Measurements from ENCODE around the gene CACNA1B.
"Not testable (repeated sequence)": the region's sequence is repeated elsewhere in the genome, so short reads cannot be mapped to it uniquely, and the experiment has no call there.

CACNA1B gene

DNA sequence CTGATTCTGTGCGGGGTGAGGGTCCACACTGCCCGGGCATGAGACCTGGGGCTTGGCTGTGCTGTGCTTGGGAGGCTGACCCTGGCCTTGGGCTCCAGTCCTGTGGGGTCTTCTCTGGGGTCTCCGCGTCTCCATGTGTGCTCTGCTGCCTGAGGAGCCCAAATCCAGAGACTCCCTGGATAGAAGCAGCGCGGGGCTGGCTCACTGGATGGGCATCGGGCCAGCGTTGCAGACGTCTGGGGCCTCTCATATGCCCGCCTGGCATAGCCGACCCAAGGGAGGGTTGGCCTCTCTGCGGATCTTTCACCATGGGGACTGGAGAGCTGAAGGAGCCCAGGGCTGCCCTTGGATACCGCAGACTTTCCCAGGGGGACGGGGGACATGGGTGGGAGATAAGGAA is 12.4 kb downstream of the CACNA1B start:
- not testable (repeated sequence) for DNase-seq (ENCODE audit: low read depth)

DNA sequence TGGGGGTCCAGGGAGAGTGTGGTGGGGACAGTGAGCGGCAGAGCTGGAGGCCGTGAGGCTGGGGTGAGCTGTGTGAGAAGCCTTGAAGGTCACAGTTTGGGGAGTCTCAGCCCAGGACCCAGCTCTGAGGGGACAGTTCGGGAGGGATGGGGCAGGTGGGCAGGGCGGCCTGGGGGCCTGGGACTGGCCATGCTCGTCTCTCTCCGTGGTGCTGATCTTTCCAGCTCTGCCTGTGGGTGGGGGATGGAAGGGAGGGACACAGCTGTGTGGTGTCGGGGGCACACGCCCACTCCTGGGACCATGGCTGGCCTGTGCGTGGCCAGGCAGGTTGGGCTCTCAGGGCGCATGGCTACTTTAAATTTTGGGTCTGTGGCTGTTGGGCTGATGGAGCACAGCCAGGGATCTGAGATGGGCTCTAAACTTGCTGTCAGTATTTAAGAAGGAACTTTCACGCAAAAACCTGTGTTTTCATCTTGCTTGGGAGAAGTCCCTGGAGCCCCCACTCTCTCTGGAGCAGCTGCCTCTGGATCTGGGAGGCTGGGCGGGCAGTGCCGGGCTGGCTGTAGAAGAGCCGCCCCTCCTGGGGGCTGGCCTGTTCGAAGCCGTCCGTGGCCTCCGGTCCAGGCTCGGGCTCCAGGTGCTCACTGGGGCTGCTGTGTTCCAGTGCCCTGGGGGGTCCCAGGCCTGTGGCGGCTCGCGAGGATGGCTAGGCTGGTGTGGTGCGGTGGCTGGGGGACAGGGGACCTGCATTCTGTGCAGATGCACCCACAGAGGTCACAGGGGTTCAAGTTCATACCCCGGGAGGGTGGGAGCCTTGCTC is 13.4 kb downstream of the CACNA1B start:
- not testable (repeated sequence) for DNase-seq (ENCODE audit: low read depth)

DNA sequence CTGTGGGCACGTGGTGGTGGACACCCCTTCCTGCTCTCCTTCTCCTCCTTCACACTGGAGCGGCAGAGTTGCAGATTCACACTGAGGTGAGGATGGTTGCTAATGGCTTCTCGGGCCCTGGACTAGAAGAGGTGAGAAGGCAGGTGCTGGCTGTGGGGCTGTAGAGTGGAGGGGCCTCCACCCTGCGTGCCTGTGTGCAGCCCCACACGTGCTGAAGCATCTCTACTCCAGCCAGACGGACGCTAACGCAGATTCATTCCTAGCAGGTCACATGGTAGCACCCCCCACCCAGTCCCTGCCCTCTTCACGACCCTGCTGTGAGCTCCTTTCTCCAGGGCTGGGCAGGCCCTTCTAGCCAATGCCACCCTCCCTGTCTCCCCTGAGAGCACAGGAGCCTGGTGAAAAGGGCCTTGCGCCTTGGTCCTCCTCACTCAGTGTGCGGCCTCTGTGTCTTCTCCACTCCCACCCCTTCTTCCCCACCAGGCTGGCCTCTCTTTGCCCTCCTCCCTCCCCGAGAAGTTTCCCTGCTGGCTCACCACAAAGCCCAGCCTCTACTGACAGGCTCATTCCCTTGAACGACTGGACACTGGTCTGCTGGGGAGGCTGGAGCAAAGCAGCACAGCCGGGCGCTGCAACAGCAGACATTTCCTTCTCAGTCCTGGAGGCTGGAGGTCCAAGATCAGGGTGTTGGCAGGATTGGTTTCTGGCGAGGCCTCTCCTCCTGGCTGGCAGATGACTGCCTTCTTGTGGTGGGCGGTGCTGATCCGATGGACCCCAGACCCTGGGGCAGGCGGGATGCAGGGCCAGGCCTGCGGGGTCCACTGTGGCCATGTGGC is 14.2 kb downstream of the CACNA1B start:
- no peak for DNase-seq (ENCODE audit: low read depth)

DNA sequence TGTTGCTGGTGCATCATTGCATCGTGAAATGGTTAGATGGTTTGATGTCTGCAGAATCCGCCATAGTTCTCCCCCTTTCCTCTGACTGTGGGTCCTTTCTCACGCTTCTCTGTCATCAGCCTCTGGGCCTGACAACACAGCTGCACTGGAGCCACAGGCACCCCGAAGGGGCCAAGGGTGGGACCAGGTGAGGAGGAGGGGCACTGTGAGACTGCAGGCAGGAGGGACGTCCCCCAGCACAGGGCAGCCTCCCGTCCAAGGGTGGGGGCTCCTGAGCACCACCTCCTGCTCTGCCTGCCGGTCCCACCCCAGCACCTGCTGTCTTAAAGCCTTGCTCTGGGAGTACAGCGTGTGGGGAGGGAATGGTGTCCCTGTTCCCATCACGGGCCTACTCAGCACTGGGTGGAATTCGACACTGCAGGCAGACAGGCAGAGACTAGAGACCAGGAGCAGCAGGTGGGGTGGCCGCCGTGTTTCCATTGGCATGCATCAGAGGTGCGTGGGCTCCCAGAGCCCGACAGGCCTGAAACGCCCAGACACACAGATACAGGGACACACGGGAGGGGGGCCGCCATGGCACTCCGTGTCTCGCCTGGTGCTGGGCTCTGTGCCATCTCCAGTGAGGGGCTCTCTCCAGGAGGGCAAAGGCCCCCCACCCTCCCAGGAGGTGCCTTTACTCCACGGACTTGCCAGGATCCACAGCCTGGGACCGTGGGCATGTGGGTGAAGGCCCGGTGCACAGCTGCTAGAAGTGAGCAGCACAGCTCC is 15.0 kb downstream of the CACNA1B start:
- DNase-seq (ENCODE audit: low read depth), result no peak

DNA sequence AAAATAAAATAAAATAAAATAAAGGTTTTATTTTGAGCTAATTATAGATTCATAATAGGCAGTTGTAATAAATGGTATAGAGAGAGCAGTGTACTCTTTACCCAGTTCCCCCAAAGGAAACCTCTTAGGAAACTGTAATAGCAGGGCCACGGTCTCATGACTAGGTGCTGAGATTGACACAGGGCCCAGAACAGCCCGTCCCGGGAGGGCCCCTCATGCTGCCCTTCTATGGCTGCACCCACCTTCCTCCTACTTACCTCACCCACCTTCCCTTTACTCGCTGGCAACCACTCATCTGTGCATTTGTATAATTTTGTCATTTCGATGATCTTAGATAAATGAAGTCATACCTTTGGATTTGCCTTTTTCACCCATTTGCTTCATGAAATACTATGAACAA is 16.1 kb downstream of the CACNA1B start:
- no peak for DNase-seq (ENCODE audit: low read depth)

DNA sequence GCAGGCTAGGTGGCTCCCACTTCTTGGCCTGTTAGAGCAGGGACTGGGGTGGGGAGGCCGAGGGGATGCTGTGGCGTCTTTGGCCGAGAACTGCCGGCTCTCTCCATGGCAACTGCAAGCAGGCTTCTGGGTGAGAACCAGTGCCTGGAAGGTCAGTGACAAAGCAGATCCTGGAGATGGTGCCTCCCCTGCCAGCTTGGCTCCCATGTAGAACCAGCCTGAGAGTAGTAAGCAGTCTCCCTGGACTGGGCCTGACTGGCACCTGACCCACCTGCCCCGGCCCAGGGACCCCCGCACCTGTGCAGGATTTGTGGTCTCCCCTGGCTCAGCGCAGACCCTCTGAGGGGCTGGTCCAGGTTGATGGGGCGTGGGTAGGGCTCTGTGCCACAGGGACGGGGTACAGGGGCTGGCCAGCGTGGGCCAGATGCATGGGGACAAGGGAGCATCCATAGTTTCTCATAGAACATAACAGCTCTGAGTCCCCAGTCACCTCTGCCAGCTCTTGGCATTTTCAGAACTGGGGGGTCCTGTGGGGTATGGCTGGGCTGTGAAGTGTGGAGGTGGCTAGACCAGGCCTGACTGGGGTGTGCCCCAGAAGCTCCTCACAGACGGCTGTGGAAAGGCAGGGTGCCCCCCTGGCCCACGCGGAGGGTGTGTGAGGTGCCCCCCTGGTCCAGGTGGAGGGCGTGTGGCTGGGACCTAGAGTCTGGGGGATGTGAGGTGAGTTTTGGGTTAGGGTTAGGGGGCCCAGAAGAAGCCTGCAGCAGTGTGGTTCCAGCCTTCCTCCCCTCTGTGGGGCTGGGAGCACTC is 22.2 kb downstream of the CACNA1B start:
- no peak for DNase-seq (ENCODE audit: low read depth)

DNA sequence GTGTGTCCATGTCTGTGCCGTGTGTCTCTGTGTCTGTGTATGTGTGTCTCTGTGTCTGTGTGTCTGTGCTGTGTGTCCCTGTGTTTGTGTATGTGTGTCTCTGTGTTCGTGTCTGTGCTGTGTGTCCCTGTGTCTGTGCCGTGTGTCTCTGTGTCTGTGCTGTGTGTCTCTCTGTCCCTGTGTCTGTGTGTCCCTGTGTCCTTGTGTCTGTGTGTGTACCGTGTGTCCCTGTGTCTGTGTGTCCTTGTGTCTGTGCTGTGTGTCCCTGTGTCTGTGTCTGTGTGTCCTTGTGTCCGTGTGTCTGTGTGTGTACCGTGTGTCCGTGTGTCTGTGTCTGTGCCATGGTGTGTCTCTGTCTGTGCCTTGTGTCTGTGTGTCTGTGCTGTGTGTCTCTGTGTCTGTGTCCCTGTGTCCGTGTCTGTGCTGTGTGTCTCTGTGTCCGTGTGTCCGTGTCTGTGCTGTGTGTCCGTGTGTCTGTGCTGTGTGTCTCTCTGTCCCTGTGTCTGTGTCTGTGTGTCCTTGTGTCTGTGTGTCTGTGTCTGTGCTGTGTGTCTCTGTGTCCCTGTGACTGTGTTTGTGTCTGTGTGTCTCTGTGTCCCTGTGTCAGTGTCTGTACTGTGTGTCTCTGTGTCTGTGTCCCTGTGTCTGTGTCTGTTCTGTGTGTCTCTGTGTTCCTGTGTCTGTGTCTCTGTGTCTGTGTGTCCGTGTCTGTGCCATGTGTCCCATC is 23.2 kb downstream of the CACNA1B start:
- DNase-seq (ENCODE audit: low read depth), result no peak

DNA sequence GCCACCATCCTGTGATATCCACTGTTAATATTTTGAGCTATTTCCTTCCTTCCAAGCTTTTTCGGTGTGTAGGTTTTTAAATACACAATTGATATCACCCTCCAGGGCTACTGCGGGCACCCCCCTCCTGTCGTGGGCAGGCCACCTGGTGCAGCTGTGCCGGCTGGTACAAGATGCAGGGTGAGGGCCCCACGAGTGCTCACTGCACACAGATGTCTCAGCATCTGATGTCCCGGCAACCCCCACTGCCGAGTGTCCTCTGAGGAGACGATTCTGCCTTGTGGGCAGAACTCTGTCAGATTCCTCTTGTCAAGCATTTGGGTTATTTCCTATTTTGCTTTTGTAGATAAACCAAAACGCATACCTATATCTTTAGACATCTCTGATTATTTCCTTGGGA is 25.1 kb downstream of the CACNA1B start:
- DNase-seq (ENCODE audit: low read depth), result no peak

DNA sequence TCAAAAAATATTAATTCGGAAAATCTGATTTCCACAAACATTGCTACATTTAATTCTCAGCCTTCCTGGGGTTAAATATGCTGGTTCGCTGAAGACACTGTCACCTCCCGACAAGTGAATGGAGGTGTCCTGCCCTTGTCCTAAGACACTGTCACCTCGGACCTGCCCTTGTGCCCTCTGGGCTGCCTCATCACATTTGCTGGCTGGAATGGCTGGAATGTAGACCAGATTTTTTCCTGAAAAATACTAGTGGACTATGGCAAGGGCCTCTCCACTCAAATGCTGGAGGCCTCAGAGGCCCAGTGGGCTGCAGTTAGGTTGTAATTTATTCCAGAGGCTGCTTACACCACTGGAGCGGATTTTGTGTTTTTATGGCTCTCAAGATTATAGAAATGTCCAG is 28.2 kb downstream of the CACNA1B start:
- no peak for DNase-seq (ENCODE audit: low read depth)

DNA sequence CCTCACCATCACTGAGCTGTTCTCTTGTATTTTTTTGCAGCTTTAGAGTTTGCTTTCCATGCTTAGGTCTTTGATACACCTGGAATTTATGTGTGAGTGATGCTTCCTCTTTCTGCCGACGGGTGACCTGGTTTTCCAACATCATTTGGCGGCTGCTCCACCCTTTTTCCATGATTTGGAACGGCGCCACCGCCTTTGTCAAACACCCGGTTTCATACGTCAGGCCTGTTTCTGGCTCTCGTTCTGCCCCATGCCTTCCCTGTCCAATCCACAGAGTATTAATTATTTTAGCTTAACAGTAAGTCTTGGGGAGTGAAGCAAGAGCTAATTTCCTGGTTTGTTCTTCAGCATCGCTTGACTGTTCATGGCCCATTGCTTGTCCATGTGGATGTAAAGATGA is 30.2 kb downstream of the CACNA1B start:
- DNase-seq (ENCODE audit: low read depth), result no peak

DNA sequence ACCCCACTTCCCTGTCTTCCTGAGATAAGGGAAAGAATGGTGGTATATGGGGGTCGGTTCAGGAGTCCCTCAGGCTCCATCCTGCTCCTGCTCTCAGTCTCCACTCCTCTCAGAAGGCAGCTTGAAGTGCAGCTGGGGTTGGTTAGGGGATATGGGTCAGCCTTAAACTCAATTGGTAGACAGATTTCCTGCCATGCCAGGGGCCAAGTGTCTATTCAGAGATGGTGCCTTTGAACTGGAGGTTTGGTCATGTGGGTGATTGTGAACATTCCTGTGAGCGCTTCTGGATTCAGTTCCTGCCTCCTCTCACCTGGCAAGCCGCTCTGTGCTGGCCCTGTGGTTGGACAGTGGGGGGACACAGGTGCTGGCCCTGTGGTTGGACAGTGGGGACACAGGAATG is 35.1 kb downstream of the CACNA1B start:
- no peak for DNase-seq (ENCODE audit: low read depth)

DNA sequence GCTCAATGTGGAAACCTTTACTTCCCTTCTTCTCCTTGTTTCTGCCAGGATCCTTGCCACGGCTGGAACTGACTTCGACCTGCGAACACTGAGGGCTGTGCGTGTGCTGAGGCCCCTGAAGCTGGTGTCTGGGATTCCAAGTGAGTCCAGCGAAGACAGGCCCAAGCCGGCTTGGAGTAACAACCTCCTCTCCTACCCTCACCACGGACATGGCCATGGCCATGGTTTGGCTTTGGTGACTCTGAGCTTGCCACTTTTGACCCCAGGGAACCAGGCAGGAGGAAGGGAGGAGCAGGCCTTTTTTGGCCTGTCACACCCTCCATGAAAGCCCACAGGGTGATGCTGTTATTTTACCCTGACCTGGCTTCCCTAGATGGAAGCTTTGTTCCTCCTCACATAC is 35.5 kb downstream of the CACNA1B start:
- no peak for DNase-seq (ENCODE audit: low read depth)

DNA sequence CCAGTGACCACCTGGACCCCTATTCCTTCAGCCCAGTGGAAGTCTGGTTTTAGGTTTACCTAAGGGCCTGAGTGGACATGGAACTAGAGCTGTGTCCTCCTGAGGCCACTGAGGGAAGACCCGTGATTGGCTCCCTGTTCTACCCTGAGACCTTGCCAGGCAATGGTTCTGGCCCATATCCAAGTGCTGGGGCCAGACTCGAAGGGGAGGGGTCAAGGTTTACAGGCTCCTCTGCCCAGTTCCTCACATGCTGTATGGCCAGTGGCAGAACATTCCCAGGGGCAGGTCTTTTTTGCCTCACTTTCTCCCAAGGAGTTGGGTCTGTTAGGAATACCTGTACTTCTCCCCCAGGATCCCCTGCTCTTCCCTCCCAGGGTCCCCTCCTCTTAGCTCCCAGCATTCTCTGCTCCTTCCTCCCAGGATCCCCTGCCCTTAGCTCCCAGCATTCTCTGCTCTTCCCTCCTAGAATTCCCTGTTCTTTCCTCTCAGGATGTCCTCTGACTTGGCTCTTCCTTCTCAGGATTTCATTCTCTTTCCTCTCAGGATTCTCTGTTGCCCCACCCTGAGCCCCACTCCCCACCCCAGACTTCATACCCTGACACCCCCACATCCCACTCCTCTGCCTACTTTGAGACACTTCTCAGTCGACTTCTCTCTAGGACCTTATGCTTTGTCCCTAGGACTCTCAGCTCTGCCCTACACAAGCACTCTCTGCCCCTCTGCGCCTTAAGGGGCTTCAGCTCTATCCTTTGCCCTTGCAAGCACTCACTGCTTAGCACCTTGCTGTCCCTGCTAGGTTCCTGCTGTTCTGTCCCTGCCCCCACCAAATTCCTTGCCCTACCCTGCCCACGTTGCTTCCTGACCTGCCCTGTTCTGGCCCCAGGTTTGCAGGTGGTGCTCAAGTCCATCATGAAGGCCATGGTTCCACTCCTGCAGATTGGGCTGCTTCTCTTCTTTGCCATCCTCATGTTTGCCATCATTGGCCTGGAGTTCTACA is 36.5 kb downstream of the CACNA1B start:
- DNase-seq (ENCODE audit: low read depth), result no peak

DNA sequence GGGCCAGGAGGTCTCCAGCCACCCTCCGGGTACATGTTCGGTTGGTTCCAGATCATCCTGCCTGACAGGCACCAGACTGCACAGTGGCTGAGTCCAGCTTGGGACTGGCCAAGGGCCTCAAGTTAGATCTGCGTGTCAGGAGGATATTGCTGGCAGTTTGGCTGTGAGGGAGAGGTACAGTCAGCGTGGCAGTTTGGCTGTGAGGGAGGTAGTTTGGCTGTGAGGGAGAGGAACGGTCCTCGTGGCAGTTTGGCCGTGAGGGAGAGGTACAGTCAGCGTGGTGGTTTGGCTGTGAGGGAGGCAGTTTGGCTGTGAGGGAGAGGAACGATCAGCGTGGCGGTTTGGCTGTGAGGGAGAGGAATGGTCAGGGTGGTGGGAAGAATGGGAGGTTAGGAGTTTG is 39.0 kb downstream of the CACNA1B start:
- DNase-seq (ENCODE audit: low read depth), result no peak

DNA sequence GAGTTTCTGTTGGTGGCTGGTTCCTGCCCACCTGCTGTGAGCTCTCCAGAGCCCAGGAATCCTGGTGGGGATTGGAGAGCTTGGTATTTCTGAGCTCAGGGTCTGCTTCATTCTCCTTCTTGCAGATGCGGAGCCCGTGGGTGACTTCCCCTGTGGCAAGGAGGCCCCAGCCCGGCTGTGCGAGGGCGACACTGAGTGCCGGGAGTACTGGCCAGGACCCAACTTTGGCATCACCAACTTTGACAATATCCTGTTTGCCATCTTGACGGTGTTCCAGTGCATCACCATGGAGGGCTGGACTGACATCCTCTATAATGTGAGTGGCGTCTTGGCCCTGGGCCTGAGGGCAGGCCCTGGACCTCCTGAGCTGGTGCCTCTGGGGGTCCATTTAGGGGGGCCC is 39.5 kb downstream of the CACNA1B start:
- no peak for DNase-seq (ENCODE audit: low read depth)

DNA sequence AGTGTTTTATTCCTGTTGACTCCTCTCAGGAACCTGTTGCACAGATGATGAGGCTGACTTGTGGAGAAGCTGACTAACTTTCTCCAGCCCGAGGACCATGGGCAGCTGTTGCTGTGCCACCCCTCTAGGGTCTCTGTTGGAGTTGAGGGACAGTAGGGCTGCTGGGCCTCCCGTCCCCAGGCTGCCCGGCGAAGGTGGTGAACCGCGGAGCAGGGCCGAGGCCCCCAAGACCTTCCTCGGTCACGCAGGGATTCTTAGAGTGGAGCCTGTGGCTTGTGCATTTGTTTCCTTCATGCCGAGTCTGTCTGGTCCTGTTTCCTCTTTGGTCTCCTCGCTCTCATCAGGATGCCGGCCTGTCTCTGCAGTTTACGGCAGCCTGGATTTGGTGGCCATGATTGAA is 40.2 kb downstream of the CACNA1B start:
- DNase-seq (ENCODE audit: low read depth), result no peak

DNA sequence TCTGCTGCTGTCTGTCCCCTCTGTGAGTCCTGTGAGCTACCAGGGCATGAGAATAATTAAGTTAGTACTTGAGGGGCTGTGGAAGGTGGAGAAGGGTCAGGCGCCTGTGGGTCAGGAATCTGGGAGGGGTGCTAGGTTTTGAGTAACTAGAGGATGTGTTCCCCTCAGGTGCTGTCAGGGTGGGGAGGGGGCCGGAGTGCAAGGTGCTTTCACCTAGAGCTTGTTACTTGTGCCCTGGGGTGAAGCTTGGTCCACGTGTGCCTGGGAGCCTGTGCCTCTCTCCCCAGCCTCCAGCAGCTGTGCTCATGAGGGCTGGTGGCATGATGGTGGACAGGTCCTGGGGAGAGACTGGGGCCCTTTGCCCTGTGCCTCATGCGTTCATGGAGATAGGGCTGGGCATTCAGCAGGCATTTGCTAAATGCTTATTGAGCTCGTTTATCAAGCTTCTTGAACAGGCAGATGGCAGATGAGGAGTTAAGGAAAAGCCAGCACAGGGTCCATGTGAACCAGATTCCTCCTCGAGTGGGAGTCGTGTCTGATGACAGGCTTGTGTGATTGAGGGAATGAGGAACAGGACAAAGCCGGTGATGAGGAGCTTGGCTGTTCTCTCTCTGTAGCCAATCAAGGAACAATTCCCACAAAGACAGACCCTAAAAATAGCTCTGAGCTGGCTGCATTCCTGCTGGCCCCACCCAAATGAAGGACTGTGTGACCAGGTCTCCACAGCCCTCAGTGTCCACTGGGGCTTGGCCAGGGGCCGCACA is 40.9 kb downstream of the CACNA1B start:
- no peak for DNase-seq (ENCODE audit: low read depth)

DNA sequence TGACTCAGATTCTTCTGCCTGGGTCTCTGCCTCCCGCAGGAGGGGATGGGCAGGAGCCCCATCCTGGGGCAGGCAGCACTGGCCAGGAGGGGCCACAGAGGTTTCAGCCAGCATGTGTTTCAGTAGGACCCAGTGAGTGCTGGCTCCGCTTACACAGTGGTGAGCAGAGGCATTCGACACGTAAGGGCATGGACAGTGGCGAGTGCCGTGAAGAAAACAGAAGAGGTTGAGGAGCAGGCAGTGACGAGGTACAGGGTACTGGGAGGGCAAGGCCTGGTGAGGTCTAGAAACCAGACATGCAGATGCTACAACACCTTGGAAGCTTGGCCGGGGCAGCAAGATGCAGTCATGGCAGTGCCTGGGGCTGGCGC is 41.5 kb downstream of the CACNA1B start:
- no peak for DNase-seq (ENCODE audit: low read depth)

DNA sequence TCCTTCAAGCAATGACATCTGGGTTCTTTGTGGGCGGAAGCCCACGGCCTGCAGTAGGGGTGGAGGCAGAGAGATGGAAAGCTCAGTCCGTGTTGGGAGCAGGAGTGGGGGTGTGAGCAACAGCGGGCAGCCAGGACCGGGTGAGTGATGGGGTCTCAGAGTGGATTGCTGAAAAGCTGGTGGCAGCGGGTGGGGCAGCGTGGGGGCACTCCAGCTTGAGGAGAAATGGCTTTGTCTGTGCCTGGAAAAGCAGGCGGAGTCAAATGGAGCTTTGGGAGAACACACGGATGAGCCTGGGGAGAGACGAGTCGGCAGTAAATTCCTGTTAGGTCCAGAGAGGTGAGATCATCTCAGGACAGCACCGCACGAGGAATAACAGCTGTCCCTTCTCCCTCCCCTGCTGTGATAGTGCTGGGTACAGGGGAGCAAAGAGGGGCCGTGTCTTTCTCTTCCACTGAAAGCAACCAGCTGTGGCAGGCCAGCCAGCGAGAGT is 42.1 kb downstream of the CACNA1B start:
- no peak for DNase-seq (ENCODE audit: low read depth)

Measured in non-pigmented ciliary epithelial cell (primary cell).